Fibroblast of mammary gland (primary cell): ENCODE measurements around the gene CCDC102B.
A peak's percentile ranks its signal among the peaks of the same experiment; 100 is the strongest.

Experiments used
- DNase-seq: peaks from one replicate; pipeline ENCODE4 v3.0.0-alpha.2; 2010; ENCODE audit warnings: low read depth
- H3K4me3 ChIP-seq: 2 replicates; pipeline ENCODE4 v1.5.1; 2011; ENCODE audit warnings: low read depth, mild to moderate bottlenecking, low read length, moderate library complexity; ENCODE audit not compliant: control insufficient read depth
- CTCF ChIP-seq: conservative IDR thresholded peaks from 2 replicates; pipeline ENCODE4 v1.5.1; 2011; ENCODE audit warnings: low read depth, low read length, inconsistent platforms; ENCODE audit not compliant: control insufficient read depth, insufficient read depth

CCDC102B gene

GRCh38 chr18:68979737-68980136 is 181.9 kb downstream of the CCDC102B start:
- no peak for DNase-seq
- TF ChIP-seq CTCF: no peak
- H3K4me3 ChIP-seq: no peak overlapping the region

- DNase-seq: no peak
- no peak overlapping the region for H3K4me3 ChIP-seq
These were observed 185.2 kb downstream of the CCDC102B start for GRCh38 chr18:68983126-68983525.

GRCh38 chr18:68984342-68984741 is 186.5 kb downstream of the CCDC102B start:
- no peak for TF ChIP-seq CTCF
- H3K4me3 ChIP-seq: no peak overlapping the region
- DNase-seq: peak; percentile 36

More at GRCh38 chr18:68983126-68983525, 185.2 kb downstream of the CCDC102B start:
- no peak for TF ChIP-seq CTCF

GRCh38 chr18:68985172-68985820 is 187.4 kb downstream of the CCDC102B start:
- DNase-seq: no peak
- H3K4me3 ChIP-seq: no peak overlapping the region
- no peak for TF ChIP-seq CTCF

DNA sequence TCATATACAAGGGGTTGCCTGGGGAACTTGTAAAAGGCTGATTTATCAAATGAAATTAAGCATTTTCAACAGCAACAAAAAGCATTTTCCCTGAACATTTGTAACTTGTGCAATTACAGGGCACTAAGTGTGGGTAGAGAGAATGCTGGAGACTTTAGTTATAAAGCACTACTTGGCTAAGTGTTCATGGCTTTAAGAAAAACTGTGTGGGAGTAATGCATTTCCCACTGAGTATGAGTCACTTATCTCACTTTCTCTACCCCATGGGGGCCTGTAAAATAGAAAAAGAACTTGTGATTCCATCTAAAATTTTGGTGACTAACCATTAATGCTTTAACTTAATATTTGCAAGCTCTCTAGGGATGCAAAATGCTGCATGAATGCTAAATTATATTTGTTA is 193.4 kb downstream of the CCDC102B start:
- no peak overlapping the region for H3K4me3 ChIP-seq
- TF ChIP-seq CTCF: no peak
- DNase-seq: peak; percentile 75

GRCh38 chr18:68992719-68993482 is 195.0 kb downstream of the CCDC102B start:
- TF ChIP-seq CTCF: no peak
- no peak overlapping the region for H3K4me3 ChIP-seq
- DNase-seq: no peak
